Erythroblast (primary cell): ENCODE results near the gene PCDHB2.

Source experiments
- GATA1 ChIP-seq: IDR thresholded peaks from 2 replicates; pipeline ENCODE4 v1.6.1; 2011; ENCODE audit warnings: low read depth, mild to moderate bottlenecking, control low read depth, low read length, moderate library complexity
- POLR2A ChIP-seq: IDR thresholded peaks from 2 replicates; pipeline ENCODE4 v1.6.1; 2011; ENCODE audit warnings: mild to moderate bottlenecking, low read length

DNA sequence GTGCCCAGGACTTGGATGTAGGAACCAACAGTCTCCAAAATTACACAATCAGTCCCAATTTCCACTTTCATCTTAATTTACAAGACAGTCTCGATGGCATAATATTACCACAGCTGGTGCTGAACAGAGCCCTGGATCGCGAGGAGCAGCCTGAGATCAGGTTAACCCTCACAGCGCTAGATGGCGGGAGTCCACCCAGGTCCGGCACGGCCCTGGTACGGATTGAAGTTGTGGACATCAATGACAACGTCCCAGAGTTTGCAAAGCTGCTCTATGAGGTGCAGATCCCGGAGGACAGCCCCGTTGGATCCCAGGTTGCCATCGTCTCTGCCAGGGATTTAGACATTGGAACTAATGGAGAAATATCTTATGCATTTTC lies 837 bp downstream of the PCDHB2 start:
- no peak for TF ChIP-seq POLR2A
- no peak for TF ChIP-seq GATA1
